IPS DF 4.7 (cell line): ENCODE measurements around the gene TRMT11.
"Not testable (repeated sequence)": the region's sequence is repeated elsewhere in the genome, so short reads cannot be mapped to it uniquely, and the experiment has no call there.

ENCODE experiments used
- DNase-seq: peaks from one replicate; pipeline ENCODE4 v3.0.0-alpha.2; 2013; ENCODE audit warnings: low spot score; ENCODE audit errors: extremely low read depth

Gene TRMT11

DNA sequence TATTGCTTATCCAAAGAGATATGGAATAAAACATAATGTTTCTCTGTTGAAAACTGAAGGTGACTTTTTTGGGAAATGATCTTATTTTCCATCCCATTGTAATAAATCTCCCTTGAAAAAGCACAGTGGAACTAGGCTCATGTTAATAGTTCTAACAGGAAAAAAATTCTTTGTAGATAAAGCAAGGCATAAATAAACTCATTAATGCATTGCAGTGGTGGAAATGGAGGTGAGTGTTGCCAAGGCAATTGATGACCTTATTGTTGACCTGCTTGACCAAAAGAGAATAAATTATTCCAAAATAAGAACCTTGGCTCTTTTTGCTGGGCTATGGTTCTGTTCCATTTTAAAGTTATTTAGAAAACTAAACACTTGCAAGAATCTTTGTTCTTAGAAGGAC is 55.2 kb downstream of the TRMT11 start:
- no peak for DNase-seq

GRCh38 chr6:126042001-126042419 is 55.7 kb downstream of the TRMT11 start:
- DNase-seq: no peak

GRCh38 chr6:126047648-126048047 is 61.3 kb downstream of the TRMT11 start:
- DNase-seq: no peak

GRCh38 chr6:126048635-126049034 is 62.3 kb downstream of the TRMT11 start:
- no peak for DNase-seq

- no peak for DNase-seq
Measured at GRCh38 chr6:126050795-126051194, 64.5 kb downstream of the TRMT11 start.

DNA sequence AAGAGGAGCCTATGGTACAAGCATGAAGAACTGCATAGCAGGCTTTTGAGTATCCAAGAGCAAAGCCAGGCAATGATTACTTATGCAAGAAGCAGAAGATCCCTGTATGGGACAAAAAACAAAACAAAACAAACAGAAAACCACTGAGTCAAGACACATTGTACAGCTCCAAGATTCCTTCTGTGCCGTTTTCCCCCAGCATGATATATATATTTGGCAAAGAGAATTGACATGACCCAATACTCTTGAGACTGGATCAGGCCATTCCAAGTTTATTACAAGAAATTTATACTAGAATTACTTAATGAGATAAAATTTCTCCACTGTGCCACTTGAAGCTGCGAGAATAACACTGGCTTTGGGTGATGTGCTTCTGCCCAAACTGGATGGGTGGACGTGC is 65.5 kb downstream of the TRMT11 start:
- DNase-seq: no peak

DNA sequence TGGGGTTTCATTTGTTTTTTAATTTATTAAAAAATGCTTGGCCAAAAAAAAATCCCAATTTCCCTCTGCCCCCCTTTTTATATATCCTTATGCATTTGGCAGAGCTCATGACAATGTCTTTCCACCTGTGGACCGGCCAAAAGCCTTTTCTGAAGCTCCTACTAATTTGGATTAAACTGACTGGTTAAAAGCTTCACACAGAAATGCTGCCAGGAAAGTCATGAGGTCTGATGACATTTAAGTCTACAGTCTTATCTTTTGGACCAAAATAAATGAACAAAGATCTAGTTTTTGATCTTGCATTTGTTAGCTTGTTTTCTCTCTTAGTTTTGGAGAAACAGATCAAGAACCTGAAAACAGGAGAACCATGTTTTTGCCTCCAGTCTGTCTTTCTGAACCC is 66.1 kb downstream of the TRMT11 start:
- DNase-seq: no peak

DNA sequence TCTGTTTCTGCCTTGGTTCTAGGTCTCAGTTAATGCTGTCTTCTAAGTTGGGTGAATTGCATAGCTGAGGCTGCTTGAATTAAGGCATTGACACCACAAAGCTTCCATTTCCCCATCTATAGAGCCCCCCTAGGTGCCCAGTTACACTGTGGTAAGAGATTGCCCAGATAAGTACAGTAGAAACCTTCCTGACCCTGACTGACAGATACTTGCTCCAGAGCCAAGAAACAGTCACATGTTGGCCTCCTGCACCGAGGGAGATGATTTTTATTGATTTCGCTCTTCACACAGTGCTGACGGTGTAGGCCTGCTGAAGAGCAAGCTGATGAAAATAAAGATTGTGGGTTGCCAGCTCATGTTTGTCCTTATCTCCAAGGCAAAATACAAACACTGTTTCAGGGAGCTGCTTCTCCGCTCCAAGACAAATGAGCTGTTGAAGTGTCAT is 67.9 kb downstream of the TRMT11 start:
- no peak for DNase-seq

GRCh38 chr6:126054802-126055201 is 68.5 kb downstream of the TRMT11 start:
- DNase-seq: no peak

DNA sequence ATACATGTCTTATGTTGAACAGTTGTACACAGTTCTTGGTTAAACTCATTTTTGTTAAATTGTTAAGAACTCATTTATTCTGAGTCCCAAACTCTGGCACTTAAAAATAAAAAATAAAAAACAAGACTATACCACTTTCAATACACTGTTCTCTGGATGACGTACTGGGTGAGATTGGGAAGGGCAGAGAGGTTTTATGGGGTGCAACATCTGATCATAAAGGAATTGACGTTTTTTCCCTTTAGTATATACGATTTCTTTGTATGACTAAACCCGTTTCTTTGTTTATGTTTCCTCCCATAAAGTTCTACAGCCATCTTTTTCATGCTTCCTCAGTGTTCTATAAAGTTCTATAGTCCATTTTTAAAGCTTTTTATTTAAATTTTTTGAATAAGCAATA is 69.1 kb downstream of the TRMT11 start:
- no peak for DNase-seq

DNA sequence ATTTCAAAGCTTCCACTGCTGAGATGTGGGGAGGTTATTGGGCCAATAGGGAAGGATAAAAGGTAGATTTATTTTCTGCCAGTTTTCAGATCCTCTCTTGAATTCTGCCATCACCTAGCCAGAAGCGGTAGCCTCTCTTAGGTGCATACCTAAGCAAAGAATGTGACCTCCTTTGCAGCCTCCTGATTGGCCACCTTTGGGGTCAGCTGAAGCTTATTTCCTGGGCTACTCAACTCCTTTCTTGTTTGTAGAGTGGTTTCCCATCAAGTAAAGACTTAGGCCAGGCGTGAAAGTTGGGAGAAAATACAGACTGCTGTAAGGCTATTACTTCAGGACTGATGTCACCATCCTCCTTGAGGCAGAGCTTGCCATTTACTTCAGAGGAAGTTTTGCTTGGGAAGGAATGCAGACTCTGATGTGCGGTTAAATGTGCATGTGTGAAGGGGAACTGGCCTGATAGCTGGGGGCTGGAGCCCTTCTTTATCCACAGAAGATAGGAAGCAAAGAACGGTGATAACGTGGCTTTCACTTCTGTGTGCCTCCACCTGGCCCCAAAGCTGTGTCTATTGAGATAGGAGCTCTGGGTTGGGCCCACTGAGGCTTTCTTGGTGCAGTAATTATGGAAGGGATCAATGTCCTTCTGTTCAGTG is 70.1 kb downstream of the TRMT11 start:
- no peak for DNase-seq

DNA sequence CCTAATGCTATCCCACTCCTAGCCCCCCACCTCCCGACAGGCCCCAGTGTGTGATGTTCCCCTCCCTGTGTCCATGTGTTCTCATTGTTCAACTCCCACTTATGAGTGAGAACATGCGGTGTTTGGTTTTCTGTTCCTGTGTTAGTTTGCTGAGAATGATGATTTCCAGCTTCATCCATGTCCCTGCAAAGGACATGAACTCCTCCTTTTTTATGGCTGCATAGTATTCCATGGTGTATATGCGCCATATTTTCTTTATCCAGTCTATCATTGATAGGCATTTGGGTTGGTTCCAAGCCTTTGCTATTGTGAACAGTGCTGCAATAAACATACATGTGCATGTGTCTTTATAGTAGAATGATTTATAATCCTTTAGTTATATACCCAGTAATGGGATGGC is 71.7 kb downstream of the TRMT11 start:
- not testable (repeated sequence) for DNase-seq

DNA sequence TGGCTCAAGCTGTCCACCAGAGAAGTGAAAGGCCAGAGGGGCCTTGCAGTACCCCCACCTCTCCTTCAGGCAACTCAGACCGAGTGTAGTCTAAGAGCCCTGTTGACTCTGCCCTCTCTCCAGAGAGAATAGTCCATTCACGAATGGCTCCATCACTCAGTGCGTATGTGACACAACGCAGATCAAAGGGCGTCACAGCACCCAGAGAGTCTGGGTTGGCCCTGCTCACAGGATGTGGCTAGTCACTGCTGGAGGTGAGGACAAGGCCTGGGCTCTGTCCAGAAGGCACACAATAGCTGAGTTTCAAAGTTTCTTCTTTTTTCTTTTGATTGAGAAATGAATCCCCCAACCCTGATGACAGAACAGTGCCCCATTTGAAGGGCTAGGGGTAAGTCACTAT is 74.1 kb downstream of the TRMT11 start:
- DNase-seq: no peak

GRCh38 chr6:126063512-126064146 is 77.3 kb downstream of the TRMT11 start:
- DNase-seq: no peak

DNA sequence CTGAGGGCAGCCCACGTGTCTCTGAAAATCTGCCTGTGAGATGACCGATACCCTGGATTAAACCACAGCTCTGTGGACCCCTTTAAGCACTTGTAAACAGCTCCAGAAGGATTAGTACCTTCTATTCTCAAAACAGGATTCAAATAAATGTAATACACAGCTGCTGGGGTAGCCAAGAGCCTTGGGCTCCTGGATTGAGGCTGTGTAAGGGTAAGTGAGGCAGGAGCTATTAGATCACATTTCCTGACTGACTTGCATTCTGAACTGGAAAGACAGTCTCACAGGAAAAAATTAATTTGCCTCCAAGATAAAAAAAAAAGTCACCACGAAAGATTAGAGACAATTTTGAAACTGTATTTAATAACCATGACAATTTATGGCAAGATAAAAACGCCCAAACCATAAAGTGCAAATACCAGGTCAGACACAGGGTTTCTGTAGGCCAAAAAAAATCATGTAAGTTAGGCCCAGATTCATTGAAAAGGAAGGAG is 78.0 kb downstream of the TRMT11 start:
- DNase-seq: no peak

DNA sequence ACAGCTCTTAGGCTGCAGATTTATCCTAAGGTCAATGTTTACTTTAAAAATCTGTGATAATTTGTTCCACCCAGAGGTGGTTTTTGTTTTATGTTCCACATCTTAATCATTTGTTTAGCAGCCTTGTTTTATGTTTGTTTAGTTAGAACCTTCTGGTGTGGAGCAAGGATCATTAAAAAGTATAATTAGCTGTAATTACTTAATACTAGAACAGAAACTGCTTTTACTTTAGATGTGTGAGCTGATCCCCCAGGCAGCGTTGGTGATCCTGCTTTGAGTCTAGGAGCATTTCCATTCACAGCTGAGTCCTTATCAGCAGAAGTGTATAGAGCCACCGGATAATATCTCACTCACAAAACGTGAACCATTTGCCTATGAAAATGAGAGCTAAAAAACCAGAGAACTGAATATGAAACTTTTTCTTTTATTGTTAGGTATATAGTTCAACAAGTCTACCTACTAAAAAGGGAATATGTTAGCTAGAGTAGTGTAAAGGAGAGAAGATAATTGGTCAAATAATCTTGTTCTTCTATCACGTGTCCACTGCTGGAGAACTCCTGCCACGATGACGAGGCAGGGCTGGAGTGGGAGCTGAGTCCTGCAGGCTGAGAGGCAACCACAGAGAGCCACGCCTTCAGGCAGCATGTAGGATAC is 78.5 kb downstream of the TRMT11 start:
- no peak for DNase-seq

- no peak for DNase-seq
Measured at GRCh38 chr6:126066053-126067048, 80.0 kb downstream of the TRMT11 start.

DNA sequence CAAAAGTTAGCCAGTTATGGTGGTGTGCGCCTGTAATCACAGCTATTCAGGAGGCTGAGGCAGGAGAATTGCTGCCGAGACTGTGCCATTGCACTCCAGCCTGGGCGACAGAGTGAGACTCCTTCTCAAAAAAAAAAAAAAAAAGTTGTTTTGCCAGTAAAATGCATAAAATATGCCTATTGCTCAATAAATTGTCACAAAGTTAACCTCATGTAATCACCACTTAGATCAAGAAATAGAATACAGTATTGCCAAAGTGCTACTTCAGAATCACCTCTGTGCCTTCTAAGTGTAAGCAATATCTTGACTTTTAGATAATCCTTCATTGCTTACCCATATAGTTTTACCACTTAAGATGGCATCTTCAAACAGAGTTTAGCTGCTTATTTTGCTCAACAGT is 80.7 kb downstream of the TRMT11 start:
- DNase-seq: no peak

GRCh38 chr6:126069449-126069848 is 83.1 kb downstream of the TRMT11 start:
- DNase-seq: no peak

GRCh38 chr6:126071000-126071647 is 84.8 kb downstream of the TRMT11 start:
- DNase-seq: no peak

DNA sequence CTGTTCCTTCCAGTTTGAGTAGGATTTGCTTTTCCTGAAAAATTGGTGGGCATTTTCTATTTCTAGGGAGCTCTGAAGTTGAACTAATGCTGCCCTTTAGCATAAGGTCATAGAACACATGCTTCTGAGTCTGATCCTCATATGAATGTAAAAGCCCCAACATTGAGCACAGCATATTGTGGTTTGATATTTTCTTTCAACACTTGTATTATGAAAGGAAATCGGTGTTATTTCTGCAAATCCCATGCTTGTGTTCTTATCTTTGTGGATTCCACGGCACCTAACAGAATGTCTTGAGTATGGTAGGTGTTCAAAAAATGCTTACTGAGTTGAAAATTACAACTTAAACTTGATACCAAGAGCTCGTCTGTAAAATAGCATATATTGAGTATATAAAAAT is 85.8 kb downstream of the TRMT11 start:
- DNase-seq: no peak
